ENCODE measurements around the gene ACP7.
"Not testable (repeated sequence)": the region's sequence is repeated elsewhere in the genome, so short reads cannot be mapped to it uniquely, and the experiment has no call there.

Gene ACP7, protein sequence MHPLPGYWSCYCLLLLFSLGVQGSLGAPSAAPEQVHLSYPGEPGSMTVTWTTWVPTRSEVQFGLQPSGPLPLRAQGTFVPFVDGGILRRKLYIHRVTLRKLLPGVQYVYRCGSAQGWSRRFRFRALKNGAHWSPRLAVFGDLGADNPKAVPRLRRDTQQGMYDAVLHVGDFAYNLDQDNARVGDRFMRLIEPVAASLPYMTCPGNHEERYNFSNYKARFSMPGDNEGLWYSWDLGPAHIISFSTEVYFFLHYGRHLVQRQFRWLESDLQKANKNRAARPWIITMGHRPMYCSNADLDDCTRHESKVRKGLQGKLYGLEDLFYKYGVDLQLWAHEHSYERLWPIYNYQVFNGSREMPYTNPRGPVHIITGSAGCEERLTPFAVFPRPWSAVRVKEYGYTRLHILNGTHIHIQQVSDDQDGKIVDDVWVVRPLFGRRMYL

DNA sequence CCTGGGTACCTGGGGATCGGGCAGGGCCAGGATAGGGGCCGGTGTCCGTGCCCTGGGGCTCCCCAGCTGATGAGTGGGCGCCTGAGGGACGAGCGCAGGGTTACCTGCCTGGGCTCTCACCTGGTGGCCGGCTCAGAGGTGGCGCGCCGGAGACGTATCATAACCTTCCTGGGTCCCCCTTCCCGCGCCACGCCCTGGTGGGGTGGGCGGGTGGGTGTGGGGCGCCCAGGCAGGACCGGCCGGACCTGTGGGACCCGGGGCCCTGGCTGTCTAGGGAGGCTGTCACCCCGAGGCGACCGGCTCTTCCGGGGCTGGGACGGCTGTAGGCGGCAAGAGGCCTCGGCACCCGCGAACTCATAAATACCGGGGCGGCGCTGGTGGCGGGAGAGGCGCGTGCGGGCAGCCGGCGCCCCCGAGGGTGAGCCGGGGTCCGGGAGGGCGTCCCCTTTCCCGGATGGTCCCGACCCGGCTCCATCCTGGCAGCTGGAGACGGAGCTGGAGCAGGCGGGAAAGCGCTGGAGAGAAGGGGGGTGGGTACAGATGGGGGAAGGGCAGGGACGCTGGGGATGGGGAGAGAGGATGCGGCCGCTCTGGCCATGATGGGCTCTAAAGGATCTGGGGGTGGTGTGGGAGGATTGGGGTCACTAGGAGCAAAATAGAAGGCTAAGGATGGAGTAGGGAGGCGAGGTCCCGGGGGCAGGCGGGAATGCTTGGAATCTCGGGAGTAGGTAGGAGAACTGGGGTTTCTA is at the start of gene ACP7:
Gene ACP7, plus strand, starts transcription at position 386 of the 749 bp plus-strand sequence. CDS start 902 bp downstream, outside the sequence.
- DNase-seq = peak; percentile 39

DNA sequence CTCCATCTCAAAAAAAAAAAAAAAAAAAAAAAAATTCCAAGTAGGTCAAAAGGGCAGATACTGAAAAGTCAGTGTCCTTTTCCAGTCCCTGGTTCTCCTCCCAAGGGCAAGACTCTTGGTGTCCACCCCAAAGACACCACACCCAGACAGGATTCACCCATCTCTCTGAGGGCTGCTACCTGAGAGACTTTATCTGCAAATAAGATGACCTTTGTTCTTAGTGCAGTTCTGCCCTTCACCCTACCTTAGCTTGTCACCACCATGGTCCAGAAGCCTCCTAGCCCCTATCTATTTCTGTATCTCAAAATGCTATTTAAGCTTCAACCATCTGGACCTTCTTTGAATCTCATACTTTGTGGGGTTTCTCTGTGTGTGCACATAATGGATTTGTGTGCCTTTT is 47.6 kb upstream of the ACP7 start:
- DNase-seq = no peak

DNA sequence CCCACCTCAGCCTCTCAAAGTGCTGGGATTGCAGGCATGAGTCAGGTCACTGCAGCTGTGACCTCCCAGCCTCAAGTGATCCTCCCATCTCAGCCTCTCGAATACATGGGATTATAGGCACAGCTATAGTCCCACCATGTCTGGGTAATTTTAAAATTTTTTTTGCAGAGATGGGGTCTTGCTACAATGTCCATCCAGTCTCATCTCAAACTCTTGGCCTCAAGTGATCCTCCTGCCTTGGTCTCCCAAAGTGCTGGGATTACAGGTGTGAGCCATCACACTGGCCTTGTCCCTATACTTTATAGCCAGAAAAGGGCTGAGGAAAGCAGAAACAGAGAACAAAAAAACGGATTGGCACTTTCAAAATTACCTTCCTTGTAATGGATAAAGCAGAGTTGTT is 47.0 kb upstream of the ACP7 start:
- DNase-seq = no peak

DNA sequence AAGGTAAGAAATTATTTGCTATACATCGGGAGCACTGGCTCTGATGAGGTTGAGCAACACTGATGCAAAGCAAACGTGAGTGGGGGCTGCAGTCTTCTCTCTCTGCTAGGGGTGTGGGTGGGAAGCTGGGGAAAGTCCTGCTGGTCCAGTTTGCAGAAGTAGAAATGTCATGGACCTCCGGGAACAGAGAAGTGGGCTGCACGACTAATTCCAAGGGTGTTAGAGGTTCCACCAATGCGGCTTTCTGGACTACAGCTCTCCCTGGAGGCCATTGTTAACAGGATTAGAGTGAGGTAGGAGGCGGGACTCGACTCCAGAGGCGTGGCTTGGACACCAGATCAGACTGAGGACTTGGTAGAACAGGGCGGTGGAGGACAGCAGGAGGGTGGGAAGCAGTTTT is 46.1 kb upstream of the ACP7 start:
- DNase-seq = no peak

DNA sequence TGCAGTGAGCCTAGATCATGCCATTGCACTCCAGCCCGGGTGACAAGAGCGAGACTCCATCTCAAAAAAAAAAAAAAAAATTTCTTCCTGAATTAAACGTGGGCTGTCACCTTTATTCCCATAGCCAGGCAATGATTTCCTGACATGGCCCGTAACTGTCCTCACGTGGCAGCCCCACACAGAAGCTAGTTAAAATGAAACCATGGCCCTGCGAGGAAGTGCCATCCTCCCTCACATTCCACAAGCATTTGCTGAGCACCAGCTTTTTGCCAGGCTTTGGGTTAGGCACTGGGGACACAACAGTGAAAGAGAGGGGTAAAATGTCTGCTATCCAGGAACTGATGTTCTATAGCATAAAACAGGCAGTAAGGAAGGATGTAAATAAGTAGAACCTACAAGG is 38.7 kb upstream of the ACP7 start:
- DNase-seq = no peak

DNA sequence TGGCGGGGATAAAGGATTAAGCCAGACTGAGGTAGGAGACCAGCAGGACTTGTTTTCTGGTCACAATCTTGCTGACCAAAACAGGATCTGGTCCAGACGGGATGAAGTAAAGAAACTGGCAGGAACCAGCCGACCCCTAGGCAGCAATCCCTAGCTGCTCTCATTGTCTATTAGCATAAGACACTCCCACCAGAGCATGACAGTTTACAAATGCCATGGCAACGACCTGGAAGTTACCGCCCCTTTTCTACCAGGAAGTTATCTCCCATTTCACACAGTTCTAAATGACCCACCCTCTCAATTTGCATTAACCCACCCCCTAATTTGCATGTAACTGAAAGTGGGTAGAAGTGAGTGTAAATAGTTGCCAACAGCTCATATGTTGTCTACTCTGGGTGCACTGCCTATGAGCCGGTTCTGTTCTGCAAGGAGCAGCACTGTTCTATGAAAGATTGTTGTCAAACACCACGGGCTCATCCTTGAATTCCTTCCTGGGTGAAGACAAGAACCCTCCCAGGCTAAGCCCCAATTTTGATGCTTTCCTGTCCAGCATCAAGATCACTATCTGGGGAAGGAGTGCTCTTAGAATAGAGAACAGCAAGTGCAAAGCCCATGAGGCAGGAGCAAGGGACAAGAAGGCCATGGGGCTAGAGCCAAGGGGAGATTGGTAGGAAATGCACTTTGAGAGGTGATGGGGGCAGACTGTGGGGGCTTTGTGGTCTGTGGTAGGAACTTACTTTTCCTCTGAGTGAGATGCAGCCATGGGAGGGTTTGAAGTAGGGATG is 37.9 kb upstream of the ACP7 start:
- no peak for DNase-seq

DNA sequence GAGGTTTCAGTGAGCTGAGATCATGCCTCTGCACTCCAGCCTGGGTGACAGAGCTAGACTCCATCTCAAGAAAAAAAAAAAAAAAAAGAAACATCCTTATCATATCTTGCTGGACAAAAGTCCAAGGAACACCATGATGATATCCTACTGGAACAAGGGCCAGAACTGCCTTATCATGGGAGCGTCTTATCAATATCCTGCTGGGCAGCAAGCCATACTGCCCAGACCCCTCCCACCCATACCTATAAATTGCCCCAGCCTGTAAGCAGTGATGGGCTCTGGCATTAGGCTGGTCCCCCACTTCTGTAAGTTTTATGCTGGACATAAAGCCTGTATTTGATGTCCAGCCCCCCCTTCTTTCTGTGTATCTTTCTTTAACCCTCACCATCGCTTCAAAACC is 37.1 kb upstream of the ACP7 start:
- no peak for DNase-seq

DNA sequence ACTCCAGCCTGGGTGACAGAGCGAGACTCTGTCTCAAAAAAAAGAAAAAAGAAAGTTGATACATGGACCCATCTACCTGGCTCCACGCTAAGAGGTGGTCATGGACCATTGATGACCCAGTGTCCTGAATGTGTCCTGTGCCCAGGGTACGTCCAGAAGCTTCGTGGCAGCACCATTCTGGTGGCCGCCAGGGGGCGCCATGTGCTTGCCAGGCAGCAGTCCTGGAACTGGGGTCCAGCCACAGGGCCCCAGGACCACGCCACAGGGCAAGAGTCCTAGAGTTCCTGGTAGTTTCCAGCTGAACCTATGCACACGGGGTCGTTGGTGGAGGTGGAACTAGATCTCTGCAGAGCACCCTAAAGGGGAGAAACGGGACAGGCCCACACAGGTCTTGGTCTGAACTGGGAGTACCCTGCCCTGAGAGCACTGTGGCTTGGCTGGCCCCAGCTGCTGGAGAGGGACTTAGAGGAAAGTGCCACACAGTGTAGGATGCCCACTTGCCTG is 31.9 kb upstream of the ACP7 start:
- peak; percentile 74 for DNase-seq

DNA sequence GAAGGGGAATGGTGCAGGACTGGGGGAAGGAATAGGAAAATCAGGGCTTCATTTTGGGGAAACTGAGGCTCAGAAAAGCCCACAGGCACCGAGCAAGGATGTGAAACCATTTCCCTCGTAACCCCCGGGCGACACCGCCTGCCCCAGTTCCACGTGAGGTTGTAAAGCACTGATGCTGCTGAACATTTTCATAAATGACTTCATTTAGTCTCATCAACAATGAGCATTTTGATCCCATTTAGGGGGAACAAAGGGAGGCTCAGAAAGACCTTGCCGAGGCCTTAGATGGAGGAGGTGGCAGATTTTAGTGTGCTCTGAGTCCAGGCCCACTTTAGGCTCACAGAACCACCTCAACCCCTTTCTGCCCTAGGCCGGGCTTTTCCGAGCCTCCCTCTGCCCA is 31.3 kb upstream of the ACP7 start:
- no peak for DNase-seq

DNA sequence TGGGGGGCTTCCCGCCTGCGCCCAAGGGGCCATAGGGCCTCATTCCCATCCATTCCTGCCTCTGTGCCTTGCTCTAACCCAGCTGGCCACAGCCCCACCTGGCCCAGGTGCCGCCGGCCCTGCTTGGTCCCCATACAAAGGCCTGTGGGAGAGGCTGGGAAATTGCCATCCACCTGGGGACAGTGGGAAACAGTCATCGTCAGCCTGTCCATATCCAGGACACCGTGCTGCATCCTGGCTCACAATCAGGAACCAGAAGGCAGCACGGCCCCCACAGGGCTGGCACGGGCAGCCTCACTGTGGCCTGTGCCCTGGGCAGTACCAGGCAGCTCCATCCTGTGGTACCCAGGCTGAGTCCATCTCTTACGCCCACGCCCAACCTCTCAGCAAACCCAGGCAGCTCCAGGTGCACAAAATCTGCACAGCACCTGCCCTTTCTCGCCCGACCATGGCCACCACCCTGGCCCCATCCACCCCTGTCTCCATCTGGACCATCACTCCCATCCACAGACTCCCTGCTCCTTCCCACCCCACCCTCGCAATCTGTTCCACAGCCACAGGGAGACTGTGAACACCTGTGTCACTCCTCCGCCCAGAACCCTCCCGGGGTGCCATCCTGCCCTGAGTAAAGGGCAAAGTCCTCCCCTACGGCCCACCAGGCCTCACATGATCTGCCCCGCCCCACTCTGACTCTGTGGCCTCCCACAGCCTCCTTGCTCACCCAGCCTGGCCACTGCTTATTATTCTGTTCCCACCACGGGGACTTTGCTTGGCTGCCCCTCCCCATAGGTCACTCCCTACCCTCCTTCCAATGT is 30.7 kb upstream of the ACP7 start:
- DNase-seq = no peak

DNA sequence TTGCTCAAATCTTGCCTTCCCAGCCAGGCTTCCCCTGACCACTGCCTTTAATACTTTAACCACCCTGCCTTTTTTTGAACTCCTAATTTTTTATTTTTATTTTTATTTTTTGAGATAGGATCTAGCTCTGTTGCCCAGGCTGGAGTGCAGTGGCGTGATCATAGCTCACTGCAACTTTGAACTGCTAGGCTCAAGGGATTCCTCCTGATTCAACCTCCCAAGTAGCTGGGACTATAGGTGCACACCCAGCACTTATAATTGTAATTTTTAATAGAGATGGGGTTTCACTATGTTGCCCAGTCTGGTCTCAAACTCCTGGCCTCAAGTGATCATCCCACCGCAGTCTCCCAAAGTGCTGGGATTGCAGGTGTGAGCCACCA is 30.1 kb upstream of the ACP7 start:
- DNase-seq = no peak

DNA sequence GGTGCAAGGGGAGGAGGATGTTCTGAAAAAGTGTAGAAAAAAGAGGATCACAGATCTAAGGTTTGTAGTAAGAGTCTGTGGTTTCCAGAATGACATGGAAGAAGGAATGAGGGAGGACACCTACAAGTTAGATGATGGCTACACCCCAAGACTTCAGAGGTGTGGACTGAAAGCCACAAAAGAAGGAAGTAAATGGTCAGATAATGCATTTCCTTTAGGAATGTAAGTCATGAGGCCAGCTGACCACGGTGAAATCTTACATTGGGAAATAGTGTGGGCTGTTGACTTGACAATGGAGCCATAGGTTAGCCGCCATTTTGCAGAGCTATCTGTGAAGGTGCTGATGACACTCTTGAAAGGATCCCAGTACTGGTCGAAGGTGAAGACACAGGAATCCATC is 26.6 kb upstream of the ACP7 start:
- no peak for DNase-seq

DNA sequence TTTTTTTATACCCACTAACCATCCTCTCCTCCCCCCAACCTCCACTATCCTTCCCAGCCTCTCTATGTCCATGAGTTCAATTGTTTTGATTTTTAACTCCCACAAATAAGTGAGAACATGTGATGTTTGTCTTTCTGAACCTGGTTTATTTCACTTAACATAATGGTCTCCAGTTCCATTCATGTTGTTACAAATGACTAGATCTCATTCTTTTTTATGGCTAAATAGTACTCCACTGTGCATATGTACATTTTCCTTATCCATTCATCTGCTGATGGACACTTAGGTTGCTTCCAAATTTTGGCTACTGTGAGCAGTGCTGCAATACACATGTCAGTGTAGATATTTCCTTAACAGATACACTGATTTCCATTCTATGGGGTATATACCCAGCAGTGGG is 24.9 kb upstream of the ACP7 start:
- no peak for DNase-seq

DNA sequence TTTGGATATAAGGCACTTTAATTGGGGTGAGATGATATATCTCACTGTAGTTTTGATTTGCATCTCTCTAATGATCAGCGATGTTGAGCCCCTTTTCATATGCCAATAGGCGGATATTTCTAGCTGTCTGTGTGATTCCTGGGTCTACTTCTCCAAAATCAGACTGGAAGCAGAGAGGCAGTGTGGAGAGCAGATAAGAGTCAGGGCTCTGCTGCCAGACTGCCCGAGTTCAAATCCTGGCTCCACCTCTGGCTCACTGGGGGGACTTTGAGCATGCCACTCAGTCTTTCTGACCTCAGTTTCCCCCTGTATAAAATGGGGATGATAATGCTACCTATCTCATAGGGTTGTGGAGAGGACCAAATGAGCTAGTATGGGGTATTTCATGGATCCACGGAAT is 24.0 kb upstream of the ACP7 start:
- DNase-seq = no peak

DNA sequence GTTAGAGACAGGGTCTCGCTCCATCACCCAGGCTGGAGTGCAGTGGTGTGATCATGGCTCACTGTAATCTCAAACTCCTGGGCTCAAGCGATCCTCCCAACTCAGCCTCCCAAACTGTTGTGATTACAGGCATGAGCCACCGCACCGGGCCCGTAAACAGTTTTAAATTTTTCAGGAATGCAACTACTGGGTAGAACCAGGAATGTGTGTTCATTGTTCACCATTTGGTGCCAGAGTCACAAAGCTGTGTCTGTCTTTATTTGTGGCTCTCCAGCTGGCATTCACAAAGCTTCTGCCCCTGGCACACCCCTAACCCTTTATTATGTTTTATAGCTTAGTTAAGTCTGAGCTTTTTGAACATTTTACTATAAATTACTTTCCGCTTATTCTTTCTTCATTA is 19.8 kb upstream of the ACP7 start:
- DNase-seq = no peak

DNA sequence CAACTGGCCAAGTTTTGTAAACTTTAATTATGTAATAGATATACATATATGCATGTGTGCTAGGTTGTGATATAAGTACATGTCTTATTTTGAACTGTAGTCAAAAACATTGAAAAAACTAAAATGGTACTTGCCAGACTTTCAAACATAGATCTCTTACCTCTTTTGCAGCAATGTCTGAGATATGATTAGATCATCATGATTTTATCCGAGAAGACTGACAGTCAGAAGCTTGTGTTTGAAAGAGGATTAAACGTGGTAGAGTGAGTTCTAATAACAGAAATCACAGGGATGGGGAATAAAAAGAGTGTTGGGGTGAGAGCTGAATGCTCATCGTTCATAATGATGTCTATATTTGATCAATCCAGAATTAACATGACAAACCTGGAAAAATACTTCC is 18.2 kb upstream of the ACP7 start:
- DNase-seq = no peak

DNA sequence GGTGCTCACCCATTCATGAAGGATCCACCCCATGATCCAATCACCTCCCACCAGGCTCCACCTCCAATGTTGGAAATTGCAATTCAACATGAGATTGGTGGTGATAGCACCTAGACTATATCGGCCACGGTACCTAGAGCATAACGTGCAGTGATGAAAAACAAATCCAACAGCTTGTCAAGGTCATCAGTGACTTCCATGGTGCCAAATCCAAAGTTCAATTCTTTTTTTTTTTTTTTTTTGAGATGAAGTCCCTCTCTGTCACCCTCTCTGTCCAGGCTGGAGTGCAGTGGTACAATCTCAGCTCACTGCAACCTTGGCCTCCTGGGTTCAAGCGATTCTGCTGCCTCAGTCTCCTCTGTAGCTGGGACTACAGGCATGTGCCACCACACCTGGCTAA is 17.1 kb upstream of the ACP7 start:
- DNase-seq = no peak

DNA sequence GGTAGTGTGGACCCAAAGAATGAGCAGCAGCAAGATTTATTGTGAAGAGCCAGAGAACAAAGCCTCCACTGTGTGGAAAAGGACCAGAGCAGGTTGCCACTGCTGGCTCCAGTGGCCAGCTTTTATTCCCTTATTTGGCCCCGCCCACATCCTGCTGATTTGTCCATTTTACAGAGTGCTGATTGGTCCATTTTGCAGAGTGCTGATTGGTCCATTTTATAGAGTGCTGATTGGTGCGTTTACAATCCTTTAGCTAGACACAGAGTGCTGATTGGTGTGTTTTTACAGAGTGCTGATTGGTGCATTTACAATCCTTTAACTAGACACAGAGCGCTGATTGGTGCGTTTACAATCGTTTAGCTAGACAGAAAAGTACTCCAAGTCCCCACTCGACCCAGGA is 15.9 kb upstream of the ACP7 start:
- DNase-seq = not testable (repeated sequence)

DNA sequence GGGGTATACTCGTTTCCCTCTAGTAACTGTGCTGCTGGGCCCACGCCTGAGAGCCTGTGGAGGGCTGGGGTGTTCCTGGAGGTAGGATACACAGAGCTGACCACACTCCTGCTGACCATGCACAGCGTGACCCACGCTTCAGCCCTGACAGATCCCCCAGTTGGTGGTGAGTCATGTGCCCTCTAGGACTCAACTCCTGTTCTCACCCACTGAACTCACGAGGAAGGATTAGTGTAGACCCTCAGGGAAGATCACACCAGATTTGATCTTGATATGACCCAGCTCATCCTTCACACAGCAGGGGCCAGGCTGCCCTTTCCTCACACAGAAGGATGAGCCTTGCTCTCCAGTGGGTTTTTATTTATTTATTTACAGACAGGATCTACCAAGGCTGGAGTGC is 13.3 kb upstream of the ACP7 start:
- no peak for DNase-seq

DNA sequence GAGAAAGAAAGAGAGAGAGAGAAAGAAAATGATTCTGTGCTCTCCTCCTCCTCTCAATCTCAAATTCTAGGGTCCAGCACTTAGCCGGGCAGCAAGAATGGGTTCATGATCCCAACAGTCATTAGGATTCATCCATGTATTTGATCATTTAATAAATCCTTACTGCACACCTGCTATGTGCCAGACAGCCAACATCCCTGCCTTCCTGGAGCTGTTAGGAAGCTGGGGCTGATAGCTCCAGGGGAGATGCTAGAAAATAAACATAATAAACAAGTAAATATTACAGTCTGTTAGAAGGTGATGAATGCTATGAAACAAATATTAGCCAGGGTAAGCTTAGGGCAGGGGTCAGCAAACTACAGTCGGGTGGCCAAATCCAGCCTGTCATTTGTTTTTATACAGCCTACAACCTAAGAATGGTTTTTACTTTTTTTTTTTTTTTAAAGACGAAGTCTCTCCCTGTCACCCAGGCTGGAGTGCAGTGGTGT is 9.9 kb upstream of the ACP7 start:
- no peak for DNase-seq

DNA sequence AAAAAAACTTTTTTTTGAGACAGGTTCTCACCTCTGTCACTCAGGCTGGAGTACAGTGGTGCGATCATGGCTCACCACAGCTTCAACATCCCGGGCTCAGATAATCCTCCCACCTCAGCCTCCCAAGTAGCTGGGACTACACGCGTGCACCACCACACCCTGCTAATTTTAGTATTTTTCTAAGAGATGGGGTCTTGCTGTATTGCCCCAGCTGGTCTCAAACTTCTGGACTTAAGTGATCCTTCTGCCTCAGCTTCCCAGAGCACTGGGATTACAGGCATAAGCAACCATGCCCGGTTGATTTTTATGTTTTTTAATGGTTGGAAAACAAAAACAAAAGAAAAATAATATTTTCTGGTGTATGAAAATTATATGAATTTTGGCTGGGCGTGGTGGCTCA is 9.2 kb upstream of the ACP7 start:
- no peak for DNase-seq

DNA sequence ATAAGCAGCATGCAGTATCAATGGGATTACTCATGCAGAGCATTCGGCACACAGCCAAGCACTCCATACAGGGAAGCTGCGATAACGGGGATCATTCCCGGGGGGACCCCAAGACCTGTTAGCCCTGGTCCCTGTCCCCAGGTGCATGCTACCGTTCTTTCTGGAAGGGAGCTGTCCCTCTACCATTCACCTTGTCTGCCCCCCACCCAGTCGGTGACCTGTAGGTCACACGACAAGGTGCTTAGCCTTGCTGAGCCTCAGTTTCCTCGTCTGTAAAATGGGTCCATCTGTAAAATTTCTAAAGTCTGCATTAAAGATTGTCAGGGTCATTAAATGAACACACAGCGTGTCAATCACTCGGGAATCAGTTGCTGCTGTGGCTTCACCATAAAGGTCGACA is 6.8 kb upstream of the ACP7 start:
- no peak for DNase-seq
